Nephron progenitor cell (in vitro differentiated cells): Measurements from ENCODE around the gene GSPT1.

Source experiments
- DNase-seq: peaks from one replicate; pipeline ENCODE4 v3.0.0; 2021
- H3K27ac Mint-ChIP-seq: 2 replicates; pipeline ENCODE4 v1.8.0; 2021; ENCODE audit warnings: mild to moderate bottlenecking, moderate library complexity, mixed read lengths
- H3K27me3 Mint-ChIP-seq: 2 replicates; pipeline ENCODE4 v1.8.0; 2021; ENCODE audit warnings: mild to moderate bottlenecking, low read depth, mixed read lengths; ENCODE audit not compliant: poor library complexity
- H3K36me3 Mint-ChIP-seq: 2 replicates; pipeline ENCODE4 v1.8.0; 2021; ENCODE audit warnings: low read depth, mixed read lengths
- H3K4me1 Mint-ChIP-seq: 2 replicates; pipeline ENCODE4 v1.8.0; 2021; ENCODE audit warnings: mixed read lengths
- H3K4me3 Mint-ChIP-seq: 2 replicates; pipeline ENCODE4 v1.8.0; 2021; ENCODE audit warnings: mild to moderate bottlenecking, moderate library complexity, mixed read lengths
- H3K9me3 Mint-ChIP-seq: 2 replicates; pipeline ENCODE4 v1.8.0; 2021; ENCODE audit warnings: mild to moderate bottlenecking, moderate library complexity, mixed read lengths
- TF ChIP-seq, protein P1 (sequence below): fragments of 200-600 bp; sonication (generic); IDR thresholded peaks from 2 replicates; pipeline ENCODE4 v1.5.0; 2021; ENCODE audit warnings: antibody characterized with exemption

The GSPT1 gene

GRCh38 chr16:11851294-11852091 is 64.3 kb downstream of the GSPT1 start, which contains the start of gene RSL1D1:
Gene RSL1D1 (minus strand): TSS chr16:11851542. CDS start chr16:11851512, 30 bp downstream.
- H3K27me3 Mint-ChIP-seq, result no peaks in the 10 kb centered on the region
- peak within 1 kb of the TSS; percentile 97 for H3K27ac Mint-ChIP-seq
- peak; percentile 92 for DNase-seq
- peaks cover 46% of the 10 kb centered on the region for H3K4me1 Mint-ChIP-seq
- H3K4me3 Mint-ChIP-seq, result peak within 1 kb of the TSS; percentile 99
- no peaks in the 10 kb centered on the region for H3K9me3 Mint-ChIP-seq
- TF ChIP-seq, protein P1, sequence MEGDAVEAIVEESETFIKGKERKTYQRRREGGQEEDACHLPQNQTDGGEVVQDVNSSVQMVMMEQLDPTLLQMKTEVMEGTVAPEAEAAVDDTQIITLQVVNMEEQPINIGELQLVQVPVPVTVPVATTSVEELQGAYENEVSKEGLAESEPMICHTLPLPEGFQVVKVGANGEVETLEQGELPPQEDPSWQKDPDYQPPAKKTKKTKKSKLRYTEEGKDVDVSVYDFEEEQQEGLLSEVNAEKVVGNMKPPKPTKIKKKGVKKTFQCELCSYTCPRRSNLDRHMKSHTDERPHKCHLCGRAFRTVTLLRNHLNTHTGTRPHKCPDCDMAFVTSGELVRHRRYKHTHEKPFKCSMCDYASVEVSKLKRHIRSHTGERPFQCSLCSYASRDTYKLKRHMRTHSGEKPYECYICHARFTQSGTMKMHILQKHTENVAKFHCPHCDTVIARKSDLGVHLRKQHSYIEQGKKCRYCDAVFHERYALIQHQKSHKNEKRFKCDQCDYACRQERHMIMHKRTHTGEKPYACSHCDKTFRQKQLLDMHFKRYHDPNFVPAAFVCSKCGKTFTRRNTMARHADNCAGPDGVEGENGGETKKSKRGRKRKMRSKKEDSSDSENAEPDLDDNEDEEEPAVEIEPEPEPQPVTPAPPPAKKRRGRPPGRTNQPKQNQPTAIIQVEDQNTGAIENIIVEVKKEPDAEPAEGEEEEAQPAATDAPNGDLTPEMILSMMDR, result no peak
- peaks cover 44% of the 10 kb centered on the region for H3K36me3 Mint-ChIP-seq

GRCh38 chr16:11848842-11849241 is 66.9 kb downstream of the GSPT1 start:
- DNase-seq, result no peak
- no peaks in the 10 kb centered on the region for H3K9me3 Mint-ChIP-seq
- peaks cover 57% of the 10 kb centered on the region for H3K36me3 Mint-ChIP-seq
- TF ChIP-seq, protein P1, result no peak
- H3K4me1 Mint-ChIP-seq, result peaks cover 40% of the 10 kb centered on the region
- H3K4me3 Mint-ChIP-seq, result peak overlapping the region; percentile 73
- H3K27ac Mint-ChIP-seq, result peak overlapping the region; percentile 39
- no peaks in the 10 kb centered on the region for H3K27me3 Mint-ChIP-seq

DNA sequence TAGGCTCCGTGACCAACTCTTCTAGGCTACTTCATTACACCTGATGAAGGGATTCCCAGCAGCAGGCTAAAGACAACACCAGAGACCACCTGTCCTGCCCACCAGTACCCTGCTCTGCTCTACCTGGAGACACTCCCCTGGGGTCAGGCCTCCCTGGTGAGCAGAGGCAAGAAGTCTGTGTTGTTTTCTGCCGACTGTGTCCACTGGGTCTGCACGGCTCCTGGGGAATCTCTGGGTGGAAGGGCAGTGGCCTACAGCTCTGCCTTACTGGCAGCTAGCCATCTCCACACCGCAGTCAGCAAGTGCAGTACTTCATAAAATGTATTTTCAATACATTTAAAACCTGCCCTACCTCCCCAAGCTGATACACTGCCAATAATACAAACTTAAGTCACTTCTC is 71.3 kb downstream of the GSPT1 start:
- H3K27me3 Mint-ChIP-seq, result no peaks in the 10 kb centered on the region
- TF ChIP-seq, protein P1, result no peak
- no peak overlapping the region for H3K27ac Mint-ChIP-seq
- no peak for DNase-seq
- H3K4me3 Mint-ChIP-seq, result no peak overlapping the region
- H3K4me1 Mint-ChIP-seq, result peaks cover 22% of the 10 kb centered on the region
- no peaks in the 10 kb centered on the region for H3K9me3 Mint-ChIP-seq
- peaks cover 72% of the 10 kb centered on the region for H3K36me3 Mint-ChIP-seq

GRCh38 chr16:11843861-11844260 is 71.9 kb downstream of the GSPT1 start:
- no peak for DNase-seq
- H3K4me3 Mint-ChIP-seq, result no peak overlapping the region
- H3K27me3 Mint-ChIP-seq, result no peaks in the 10 kb centered on the region
- TF ChIP-seq, protein P1, result no peak
- H3K36me3 Mint-ChIP-seq, result peaks cover 73% of the 10 kb centered on the region
- peaks cover 17% of the 10 kb centered on the region for H3K4me1 Mint-ChIP-seq
- H3K27ac Mint-ChIP-seq, result no peak overlapping the region
- H3K9me3 Mint-ChIP-seq, result no peaks in the 10 kb centered on the region

GRCh38 chr16:11843206-11843605 is 72.5 kb downstream of the GSPT1 start:
- DNase-seq, result no peak
- Mint-ChIP-seq H3K9me3 (no peaks in the 10 kb centered on the region), H3K27ac (no peak overlapping the region), H3K4me3 (no peak overlapping the region), H3K27me3 (no peaks in the 10 kb centered on the region), H3K4me1 (peaks cover 11% of the 10 kb centered on the region), H3K36me3 (peaks cover 71% of the 10 kb centered on the region)
- TF ChIP-seq, protein P1, result no peak

DNA sequence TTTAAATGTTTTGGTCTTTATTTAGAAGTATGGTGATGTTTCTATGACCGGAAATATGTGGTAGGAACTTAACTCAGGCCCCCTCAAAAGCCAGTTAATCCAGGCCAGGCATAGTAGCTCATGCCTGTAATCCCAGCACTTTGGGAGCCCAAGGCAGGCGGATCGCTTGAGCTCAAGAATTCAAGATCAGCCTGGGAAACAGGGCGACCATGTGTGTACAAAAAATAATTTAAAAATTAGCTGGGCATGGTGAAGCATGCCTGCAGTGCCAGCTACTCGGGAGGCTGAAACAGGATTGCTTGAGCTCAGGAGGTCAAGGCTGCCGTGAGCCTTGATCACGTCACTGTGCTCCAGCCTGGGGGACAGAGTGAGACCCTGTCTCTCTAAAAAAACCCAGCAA is 74.7 kb downstream of the GSPT1 start:
- Mint-ChIP-seq H3K36me3 (peaks cover 74% of the 10 kb centered on the region), H3K4me3 (no peak overlapping the region), H3K9me3 (no peaks in the 10 kb centered on the region), H3K27me3 (no peaks in the 10 kb centered on the region), H3K27ac (no peak overlapping the region), H3K4me1 (peaks cover 11% of the 10 kb centered on the region)
- TF ChIP-seq, protein P1, result no peak
- no peak for DNase-seq
